NCI-H524 (cell line): ENCODE measurements around the gene NFIA.
A peak's percentile ranks its signal among the peaks of the same experiment; 100 is the strongest.

Experiments used
- DNase-seq, 2 experiments: peaks; one replicate each; lab custom pipeline; 2025; lab: John Stamatoyannopoulos, UW

NFIA gene

GRCh38 chr1:61370177-61370912 is 288.0 kb downstream of the NFIA start:
- peak; percentile 52 to 71 for DNase-seq

GRCh38 chr1:61370913-61371279 is 288.5 kb downstream of the NFIA start:
- peak; percentile 97 to 99 for DNase-seq

GRCh38 chr1:61372944-61373343 is 290.6 kb downstream of the NFIA start:
- DNase-seq: no peak

GRCh38 chr1:61374156-61374555 is 291.8 kb downstream of the NFIA start:
- DNase-seq: no peak

- DNase-seq: no peak
Observed at GRCh38 chr1:61375082-61375880, 292.9 kb downstream of the NFIA start.

GRCh38 chr1:61376151-61376550 is 293.8 kb downstream of the NFIA start:
- DNase-seq: no peak

GRCh38 chr1:61377242-61377958 is 295.0 kb downstream of the NFIA start:
- no peak for DNase-seq

- DNase-seq: no peak
Observed at GRCh38 chr1:61378494-61379180, 296.3 kb downstream of the NFIA start.

- no peak for DNase-seq
Observed at GRCh38 chr1:61379693-61380092, 297.3 kb downstream of the NFIA start.

- DNase-seq: no peak
Observed at GRCh38 chr1:61380561-61380960, 298.2 kb downstream of the NFIA start.

GRCh38 chr1:61386323-61386722 is 304.0 kb downstream of the NFIA start:
- no peak for DNase-seq

GRCh38 chr1:61386770-61387169 is 304.4 kb downstream of the NFIA start:
- no peak for DNase-seq

- DNase-seq: no peak
Observed at GRCh38 chr1:61387829-61388228, 305.5 kb downstream of the NFIA start.

- DNase-seq: no peak
Observed at GRCh38 chr1:61388566-61388965, 306.2 kb downstream of the NFIA start.

GRCh38 chr1:61389194-61389925 is 307.0 kb downstream of the NFIA start:
- no peak for DNase-seq

- DNase-seq: no peak
Observed at GRCh38 chr1:61389926-61390845, 307.8 kb downstream of the NFIA start.

GRCh38 chr1:61391730-61392129 is 309.4 kb downstream of the NFIA start:
- no peak for DNase-seq

GRCh38 chr1:61392409-61393242 is 310.3 kb downstream of the NFIA start:
- peak in 1 of 2 experiments; percentile 17 for DNase-seq

GRCh38 chr1:61393575-61393974 is 311.2 kb downstream of the NFIA start:
- DNase-seq: no peak
